Mucosa of descending colon (tissue), 3 donors: Measurements from ENCODE around the gene CHN2. TPM values are rescaled to one million over a fixed set of nuclear protein-coding genes. Genes with fewer than 3 reads are reported as not detected.

ENCODE experiments used
- ATAC-seq: fragments of 200-7000 bp; cut with Tn5 transposase; one replicate; pipeline ENCODE4 v1.9.1; 2020; ENCODE audit warnings: mild to moderate bottlenecking, moderate library complexity
- DNase-seq, 3 donors: peaks; one replicate each; pipeline ENCODE4 v3.0.0-alpha.2; 2020
- H3K36me3 ChIP-seq: fragments of 200-600 bp; one replicate; pipeline ENCODE4 v1.8.0; 2021; ENCODE audit warnings: low read depth, mild to moderate bottlenecking
- H3K4me1 ChIP-seq: fragments of 200-600 bp; one replicate; pipeline ENCODE4 v1.8.0; 2021; ENCODE audit warnings: low read depth, mild to moderate bottlenecking
- H3K4me3 ChIP-seq: fragments of 200-600 bp; one replicate; pipeline ENCODE4 v1.8.0; 2021; ENCODE audit warnings: mild to moderate bottlenecking
- H3K9me3 ChIP-seq: fragments of 200-600 bp; one replicate; pipeline ENCODE4 v1.8.0; 2021; ENCODE audit warnings: mild to moderate bottlenecking
- intact Hi-C, 2 donors: fragments of 100-400 bp; cut with DNase I in 1 of 2; cut with micrococcal nuclease in 1 of 2; formaldehyde crosslinking; loops; one replicate each; pipeline versions ENCODE4 v1.11.0 to v1.11.1; 2022; cut with DNase I, micrococcal nuclease
- total RNA-seq, 3 donors: library from RNA; stranded (reverse); fragmentation: NEBNext Ultra II Directional in 2 of 3; extraction: Animal tissue kit (Norgen Biotek cat#: 25700) in 2 of 3; gene quantifications; one replicate each; pipeline versions ENCODE4 v1.2.1 to v1.2.4, GENCODE V29; 2021 to 2023
- TF ChIP-seq, protein P1 (sequence below): fragments of 200-600 bp; IDR thresholded peaks from one replicate; pipeline ENCODE4 v1.8.0; 2022; ENCODE audit warnings: antibody characterized with exemption, mild to moderate bottlenecking
- donor health status: DM: no; HTN: no; CAD: no; lungs with moderate emphysema.
- donor health status: DM: no; HTN: no; CAD: no.
- donor health status: DM: no; HTN: yes; CAD: no.

Gene CHN2
- total RNA-seq, 3 donors from 2014 or later, result 18.7 to 41.5 (median 27.6) TPM

DNA sequence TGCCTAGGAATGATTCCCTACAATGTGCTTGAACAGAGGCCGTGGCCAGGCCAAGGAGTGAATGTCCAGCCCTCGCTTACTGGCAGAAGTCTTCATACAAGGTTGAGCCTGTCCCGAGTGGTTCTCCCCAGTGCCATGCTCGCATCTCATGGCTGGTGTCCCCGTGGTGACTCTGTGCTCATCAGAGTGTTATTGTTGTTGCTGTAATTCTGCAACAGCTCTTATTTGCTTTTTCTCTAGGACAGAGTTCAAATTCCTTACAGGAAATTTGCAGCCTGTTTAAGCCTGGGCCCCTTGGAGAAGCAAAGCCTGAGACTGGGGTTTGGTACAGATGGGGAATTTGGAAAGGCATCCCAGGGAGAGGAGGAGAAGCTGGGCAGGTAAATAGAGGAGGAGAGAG is 211.3 kb downstream of the CHN2 start:
- Histone ChIP-seq H3K4me3 (no peak overlapping the region), H3K36me3 (no peaks in the 10 kb centered on the region), H3K4me1 (peaks cover 9% of the 10 kb centered on the region), H3K9me3 (no peaks in the 10 kb centered on the region)
- TF ChIP-seq, protein P1, sequence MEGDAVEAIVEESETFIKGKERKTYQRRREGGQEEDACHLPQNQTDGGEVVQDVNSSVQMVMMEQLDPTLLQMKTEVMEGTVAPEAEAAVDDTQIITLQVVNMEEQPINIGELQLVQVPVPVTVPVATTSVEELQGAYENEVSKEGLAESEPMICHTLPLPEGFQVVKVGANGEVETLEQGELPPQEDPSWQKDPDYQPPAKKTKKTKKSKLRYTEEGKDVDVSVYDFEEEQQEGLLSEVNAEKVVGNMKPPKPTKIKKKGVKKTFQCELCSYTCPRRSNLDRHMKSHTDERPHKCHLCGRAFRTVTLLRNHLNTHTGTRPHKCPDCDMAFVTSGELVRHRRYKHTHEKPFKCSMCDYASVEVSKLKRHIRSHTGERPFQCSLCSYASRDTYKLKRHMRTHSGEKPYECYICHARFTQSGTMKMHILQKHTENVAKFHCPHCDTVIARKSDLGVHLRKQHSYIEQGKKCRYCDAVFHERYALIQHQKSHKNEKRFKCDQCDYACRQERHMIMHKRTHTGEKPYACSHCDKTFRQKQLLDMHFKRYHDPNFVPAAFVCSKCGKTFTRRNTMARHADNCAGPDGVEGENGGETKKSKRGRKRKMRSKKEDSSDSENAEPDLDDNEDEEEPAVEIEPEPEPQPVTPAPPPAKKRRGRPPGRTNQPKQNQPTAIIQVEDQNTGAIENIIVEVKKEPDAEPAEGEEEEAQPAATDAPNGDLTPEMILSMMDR, result no peak
- DNase-seq (no peak), ATAC-seq (peak; percentile 59)
- intact Hi-C loops, result loop anchor here (5.0 to 10.0 kb wide), 4 partner anchors 214 to 484 kb away; partner anchors contain the start of gene CHN2 (in 1 of the 2)

- intact Hi-C loops, result loop anchor here (5.0 to 10.0 kb wide), 4 partner anchors 214 to 484 kb away; partner anchors contain the start of gene CHN2 (in 1 of the 2)
- DNase-seq (no peak), ATAC-seq (peak; percentile 37)
- H3K36me3 ChIP-seq, result no peaks in the 10 kb centered on the region
- H3K4me1 ChIP-seq, result peaks cover 9% of the 10 kb centered on the region
- H3K4me3 ChIP-seq, result no peak overlapping the region
- TF ChIP-seq, protein P1, result no peak
- no peaks in the 10 kb centered on the region for H3K9me3 ChIP-seq
These were observed 211.8 kb downstream of the CHN2 start for GRCh38 chr7:29406366-29406765.

DNA sequence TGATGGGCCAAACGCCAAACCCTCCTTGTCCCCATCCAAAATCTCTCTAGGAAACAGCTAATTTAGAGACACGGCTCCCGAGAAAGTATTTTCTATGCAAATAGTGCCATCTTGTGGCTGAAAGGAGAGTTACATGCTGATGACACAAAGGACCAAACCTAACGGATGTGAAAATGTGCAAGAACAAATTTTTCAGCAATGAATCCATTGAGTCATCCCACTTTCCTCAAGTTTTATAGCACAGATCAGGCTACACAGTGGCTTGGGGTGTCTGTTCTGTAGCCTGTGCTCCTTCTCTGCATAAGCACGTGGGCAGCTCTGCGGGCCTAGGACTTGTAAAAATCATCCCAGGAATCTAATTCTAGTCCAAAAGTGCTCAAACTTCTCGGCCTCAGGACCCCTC is 214.3 kb downstream of the CHN2 start:
- peaks cover 9% of the 10 kb centered on the region for H3K4me1 ChIP-seq
- intact Hi-C loops, result loop anchor here (5.0 to 10.0 kb wide), 4 partner anchors 217 to 487 kb away; partner anchors contain the start of gene CHN2 (in 1 of the 2)
- TF ChIP-seq, protein P1, result peak; percentile 54
- H3K9me3 ChIP-seq, result no peaks in the 10 kb centered on the region
- H3K4me3 ChIP-seq, result no peak overlapping the region
- peak in 1 of 3 donors; percentile 87 for DNase-seq
- peak; percentile 59 for ATAC-seq
- no peaks in the 10 kb centered on the region for H3K36me3 ChIP-seq

DNA sequence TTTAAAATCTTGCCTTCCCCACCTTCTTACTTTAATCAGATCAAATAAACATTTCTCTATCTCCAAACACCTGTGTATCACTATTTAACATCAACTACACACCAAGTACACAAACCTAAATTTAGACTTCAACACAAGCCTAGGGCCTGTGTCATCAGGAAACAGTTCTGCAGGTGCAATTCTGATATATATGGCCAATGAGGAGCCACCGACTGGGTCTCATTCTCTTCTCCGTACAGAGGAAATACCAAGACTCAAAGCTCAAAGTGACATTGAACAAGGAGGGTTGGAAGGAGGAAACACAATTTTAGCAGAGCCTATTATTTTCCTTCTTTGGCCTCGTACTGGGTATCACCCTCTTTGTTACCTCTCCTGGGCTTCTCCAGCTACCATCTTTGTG is 216.4 kb downstream of the CHN2 start:
- Histone ChIP-seq H3K9me3 (no peaks in the 10 kb centered on the region), H3K4me3 (no peak overlapping the region), H3K36me3 (no peaks in the 10 kb centered on the region), H3K4me1 (peaks cover 1% of the 10 kb centered on the region)
- TF ChIP-seq, protein P1, result no peak
- DNase-seq (no peak), ATAC-seq (no peak)
- intact Hi-C loops, result no loop called here

GRCh38 chr7:29412912-29413311 is 218.3 kb downstream of the CHN2 start:
- Histone ChIP-seq H3K9me3 (no peaks in the 10 kb centered on the region), H3K36me3 (no peaks in the 10 kb centered on the region), H3K4me1 (no peaks in the 10 kb centered on the region), H3K4me3 (no peak overlapping the region)
- intact Hi-C loops, result no loop called here
- TF ChIP-seq, protein P1, result no peak
- peak; percentile 73 for ATAC-seq
- no peak for DNase-seq
